PFSK-1 (cell line): Measurements from ENCODE around the gene MYBBP1A.

Source experiments
- FOXP2 ChIP-seq: optimal IDR thresholded peaks from 2 replicates; pipeline ENCODE3; 2011; ENCODE audit warnings: borderline replicate concordance, control low read depth, inconsistent platforms; ENCODE audit not compliant: insufficient read depth; ENCODE audit errors: extremely low read length, extremely low read depth
- POLR2AphosphoS5 ChIP-seq: IDR thresholded peaks from 2 replicates; pipeline ENCODE4 v1.6.1; 2012; ENCODE audit warnings: low read depth, mild to moderate bottlenecking, control low read depth, low read length, moderate library complexity
- REST ChIP-seq, 2 experiments: IDR thresholded peaks; 2 replicates each; pipeline versions ENCODE4 v1.6.1 to v1.8.0; 2011 to 2012; ENCODE audit warnings: low read depth in 2 of 2, low read length in 2 of 2, control low read depth in 1 of 2, inconsistent platforms in 1 of 2, mild to moderate bottlenecking in 1 of 2, moderate library complexity in 1 of 2; ENCODE audit not compliant: insufficient read depth in 1 of 2
- SIN3A ChIP-seq: IDR thresholded peaks from 2 replicates; pipeline ENCODE4 v1.6.1; 2012; ENCODE audit warnings: mild to moderate bottlenecking, low read length, moderate library complexity, borderline replicate concordance; ENCODE audit not compliant: insufficient read depth
- TAF1 ChIP-seq: IDR thresholded peaks from 2 replicates; pipeline ENCODE4 v1.6.1; 2012; ENCODE audit warnings: low read length, control low read depth, borderline replicate concordance; ENCODE audit not compliant: insufficient read depth

Gene MYBBP1A

DNA sequence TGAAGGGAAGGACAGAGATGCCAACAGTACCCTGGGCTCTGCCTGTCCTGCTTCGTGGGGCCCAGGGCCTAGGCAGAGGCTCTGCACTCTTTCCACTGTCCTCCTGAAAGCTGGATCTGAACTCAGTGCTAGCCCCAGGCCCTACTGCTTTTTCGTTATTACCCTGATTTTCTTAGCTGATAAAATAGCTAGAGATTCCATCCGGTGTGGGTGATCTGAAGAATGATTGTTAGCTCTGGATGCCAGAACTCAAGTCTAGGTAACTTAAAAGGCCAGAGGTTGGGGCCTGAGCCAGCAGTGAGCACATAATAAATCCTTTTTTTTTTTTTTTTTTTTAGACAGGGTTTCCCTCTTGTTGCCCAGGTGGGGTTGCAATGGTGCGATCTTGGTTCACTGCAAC is 1.8 kb upstream of the MYBBP1A start:
- no peak for TF ChIP-seq FOXP2
- TF ChIP-seq TAF1: no peak
- no peak for TF ChIP-seq REST (IDR thresholded peaks at IDR 0.05; ENCODE audit: insufficient read depth in 1 of 2, low read depth in 2 of 2, low read length in 2 of 2)
- no peak for TF ChIP-seq POLR2AphosphoS5
- TF ChIP-seq SIN3A: no peak

GRCh38 chr17:4555873-4556759 is 932 bp upstream of the MYBBP1A start:
- no peak for TF ChIP-seq TAF1
- TF ChIP-seq SIN3A: no peak

GRCh38 chr17:4554441-4554996 is 665 bp downstream of the MYBBP1A start:
- TF ChIP-seq POLR2AphosphoS5 (no peak), FOXP2 (no peak), REST (IDR thresholded peaks at IDR 0.05; ENCODE audit: insufficient read depth in 1 of 2, low read depth in 2 of 2, low read length in 2 of 2) (no peak), TAF1 (no peak), SIN3A (no peak; the same call in 1 of the 2 replicates)

DNA sequence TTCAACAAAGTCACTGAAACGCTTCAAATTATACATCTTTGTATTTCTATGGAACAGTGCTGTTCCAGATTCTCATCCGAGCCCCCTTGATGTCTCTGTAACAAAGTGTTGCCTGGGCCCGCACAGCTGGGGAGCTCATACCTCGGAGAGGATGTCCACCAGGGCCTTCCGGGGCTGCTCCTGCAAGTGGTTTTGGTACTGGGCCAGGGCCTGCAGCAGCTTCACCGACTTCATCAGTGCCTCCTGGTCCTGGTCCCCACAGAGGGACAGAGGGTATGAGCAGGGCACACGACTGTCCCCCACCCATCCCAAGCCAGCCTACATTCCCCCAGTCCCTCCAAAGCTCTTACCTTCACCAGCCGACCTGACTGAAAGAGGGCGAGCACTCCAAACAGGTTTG is 1.5 kb downstream of the MYBBP1A start:
- no peak for TF ChIP-seq SIN3A
- TF ChIP-seq FOXP2: no peak
- no peak for TF ChIP-seq TAF1
- no peak for TF ChIP-seq POLR2AphosphoS5
- TF ChIP-seq REST (IDR thresholded peaks at IDR 0.05; ENCODE audit: insufficient read depth in 1 of 2, low read depth in 2 of 2, low read length in 2 of 2): no peak

- no peak for TF ChIP-seq TAF1
- TF ChIP-seq POLR2AphosphoS5: no peak
- TF ChIP-seq SIN3A: no peak
- no peak for TF ChIP-seq FOXP2
- no peak for TF ChIP-seq REST (IDR thresholded peaks at IDR 0.05; ENCODE audit: insufficient read depth in 1 of 2, low read depth in 2 of 2, low read length in 2 of 2)
Measured at GRCh38 chr17:4551796-4552525, 3.2 kb downstream of the MYBBP1A start.
